Stomach (tissue), 9 donors: ENCODE results near the gene NEDD9. TPM values are rescaled to one million over a fixed set of nuclear protein-coding genes. Genes with fewer than 3 reads are reported as not detected.

Source experiments
- DNase-seq, 2 donors: peaks; one replicate each; pipeline versions ENCODE4 v3.0.0 to v3.0.0-alpha.2; 2013 to 2019
- H3K27ac ChIP-seq, 5 donors: fragments of 200-600 bp in 4 of 5; sonication (generic) in 4 of 5; one replicate each; pipeline ENCODE4 v1.5.1; 2013 to 2019; ENCODE audit warnings: mild to moderate bottlenecking in 1 of 5, moderate library complexity in 1 of 5
- H3K27me3 ChIP-seq, 3 donors: fragments of 200-600 bp; sonication (generic); one replicate each; pipeline ENCODE4 v1.5.1; 2017 to 2019; ENCODE audit warnings: mixed run types in 1 of 3
- H3K36me3 ChIP-seq, 4 donors: fragments of 200-600 bp; sonication (generic); 1 replicate in 3 of 4; 2 replicates in 1 of 4; pipeline ENCODE4 v1.5.1; 2016 to 2019
- H3K4me1 ChIP-seq, 4 donors: fragments of 200-600 bp; sonication (generic); one replicate each; pipeline ENCODE4 v1.5.1; 2016 to 2019
- H3K4me3 ChIP-seq, 4 donors: fragments of 200-600 bp; sonication (generic) in 3 of 4; one replicate each; pipeline ENCODE4 v1.5.1; 2016 to 2019; ENCODE audit warnings: mild to moderate bottlenecking in 1 of 4
- H3K9me3 ChIP-seq, 4 donors: fragments of 200-600 bp; sonication (generic); one replicate each; pipeline ENCODE4 v1.5.1; 2016 to 2019
- CTCF ChIP-seq, 7 experiments: fragments of 450-650 bp in 4 of 7; fragments of 200-600 bp in 3 of 7; sonication (generic) in 3 of 7; IDR thresholded peaks; one replicate each; pipeline ENCODE4 v1.5.1; 2016 to 2019; ENCODE audit warnings: antibody characterized with exemption in 7 of 7, control low read depth in 2 of 7, mild to moderate bottlenecking in 1 of 7
- EP300 ChIP-seq: sonication (generic); formaldehyde crosslinking; IDR thresholded peaks from one replicate; pipeline ENCODE4 v1.6.1; 2017; ENCODE audit warnings: antibody characterized with exemption
- POLR2A ChIP-seq, 4 donors: fragments of 450-650 bp; IDR thresholded peaks; one replicate each; pipeline ENCODE4 v1.6.1; 2016; ENCODE audit warnings: antibody characterized with exemption in 4 of 4, control low read depth in 2 of 4, mild to moderate bottlenecking in 1 of 4, moderate library complexity in 1 of 4
- POLR2AphosphoS5 ChIP-seq, 3 donors: sonication (generic); formaldehyde crosslinking; IDR thresholded peaks; one replicate each; pipeline ENCODE4 v1.6.1; 2016; ENCODE audit warnings: antibody characterized with exemption in 3 of 3
- WGBS, 5 donors: extraction: QIAGEN DNeasy Blood & Tissue Kit in 3 of 5; methylation state at CpG; one replicate each; pipeline versions ENCODE4 v1.1.5 to v1.1.7; 2013 to 2018; 5-methylcytosine and 5-hydroxymethylcytosine counted together
- intact Hi-C: fragments of 100-400 bp; cut with DNase I; formaldehyde crosslinking; loops from one replicate; pipeline ENCODE4 v1.15.1; 2023; ENCODE audit warnings: low total_unique reads
- polyA plus RNA-seq, 3 donors: library from polyadenylated mRNA; stranded (reverse); fragments of 200-250 nt; gene quantifications; one replicate each; pipeline ENCODE4 v1.2.3, GENCODE V29; 2013
- total RNA-seq, 5 donors: library from RNA; depleted of rRNA; stranded (reverse); fragments of >200 nt; gene quantifications; one replicate each; pipeline versions ENCODE4 v1.1.0 to v1.2.3, GENCODE V29; 2014 to 2016
- donor health status: healthy with polysubstance abuse.
- donor health status: Bipolar disorder and iron deficiency.
- donor health status: healthy.

The NEDD9 gene
- total and polyA plus RNA-seq, 8 donors = 4.2 to 97.9 (median 26.9) TPM

- intact Hi-C loops = loop anchor here (10.0 kb wide), 1 partner anchor 321 kb away; no protein-coding TSS in a partner anchor
- TF ChIP-seq POLR2AphosphoS5 (IDR thresholded peaks at IDR 0.05) (no peak), CTCF (IDR thresholded peaks at IDR 0.05) (no peak), EP300 (no peak), POLR2A (IDR thresholded peaks at IDR 0.05) (no peak)
- Histone ChIP-seq H3K27ac (no peak overlapping the region), H3K9me3 (no peaks in the 10 kb centered on the region), H3K4me3 (no peak overlapping the region), H3K36me3 (no peaks in the 10 kb centered on the region), H3K27me3 (no peaks in the 10 kb centered on the region), H3K4me1 (peaks cover 0 to 9% (median 6%) of the 10 kb centered on the region in 4 donors)
- DNase-seq = no peak
- 93 to 99% (median 95%) methylated on average over 5 of the region's 5 CpGs for WGBS, 5 donors
Measured at GRCh38 chr6:11174242-11174611, 58.2 kb downstream of the NEDD9 start.

GRCh38 chr6:11172501-11173327 is 59.8 kb downstream of the NEDD9 start:
- TF ChIP-seq POLR2AphosphoS5 (IDR thresholded peaks at IDR 0.05) (no peak), CTCF (IDR thresholded peaks at IDR 0.05) (peak in 5 of 7 experiments; percentile 68 to 86 (median 82))
- WGBS, 5 donors = 22 to 34% (median 28%) methylated on average over 15 to 17 of the region's 17 CpGs
- intact Hi-C loops = loop anchor here (10.0 kb wide), 1 partner anchor 322 kb away; no protein-coding TSS in a partner anchor
- Histone ChIP-seq H3K27ac (no peak overlapping the region), H3K27me3 (no peaks in the 10 kb centered on the region), H3K9me3 (no peaks in the 10 kb centered on the region), H3K4me3 (no peak overlapping the region), H3K4me1 (peaks cover 0 to 9% (median 6%) of the 10 kb centered on the region in 4 donors), H3K36me3 (no peaks in the 10 kb centered on the region)
- DNase-seq = peak; percentile 74 to 84

- H3K4me1 ChIP-seq = peaks cover 0 to 9% (median 6%) of the 10 kb centered on the region in 4 donors
- WGBS, 5 donors = 93 to 97% (median 95%) methylated on average over 13 of the region's 13 CpGs
- intact Hi-C loops = loop anchor here (10.0 kb wide), 1 partner anchor 323 kb away; no protein-coding TSS in a partner anchor
- DNase-seq = no peak
- H3K27me3 ChIP-seq = no peaks in the 10 kb centered on the region
- H3K36me3 ChIP-seq = no peaks in the 10 kb centered on the region
- no peak overlapping the region for H3K4me3 ChIP-seq
- H3K9me3 ChIP-seq = no peaks in the 10 kb centered on the region
- no peak for TF ChIP-seq CTCF (IDR thresholded peaks at IDR 0.05)
- TF ChIP-seq POLR2AphosphoS5 (IDR thresholded peaks at IDR 0.05) = no peak
- no peak for TF ChIP-seq POLR2A (IDR thresholded peaks at IDR 0.05)
- no peak for TF ChIP-seq EP300
- H3K27ac ChIP-seq = no peak overlapping the region
Measured at GRCh38 chr6:11171952-11172351, 60.5 kb downstream of the NEDD9 start.

GRCh38 chr6:11168091-11168635 is 64.3 kb downstream of the NEDD9 start:
- intact Hi-C loops = no loop called here
- 71 to 84% (median 77%) methylated on average over 7 of the region's 7 CpGs for WGBS, 5 donors

More at GRCh38 chr6:11168091-11168635, 64.3 kb downstream of the NEDD9 start:
- no peaks in the 10 kb centered on the region for H3K36me3 ChIP-seq
- no peaks in the 10 kb centered on the region for H3K27me3 ChIP-seq
- no peaks in the 10 kb centered on the region for H3K9me3 ChIP-seq
- H3K4me3 ChIP-seq = no peak overlapping the region
- no peak overlapping the region for H3K27ac ChIP-seq
- TF ChIP-seq CTCF (IDR thresholded peaks at IDR 0.05) (no peak), POLR2AphosphoS5 (IDR thresholded peaks at IDR 0.05) (no peak), EP300 (no peak), POLR2A (IDR thresholded peaks at IDR 0.05) (no peak)
- H3K4me1 ChIP-seq = peaks cover 0 to 9% (median 6%) of the 10 kb centered on the region in 4 donors
- no peak for DNase-seq
